Vagina (tissue), 2 donors: ENCODE data around the gene PPP2R2B. TPM values are rescaled to one million over a fixed set of nuclear protein-coding genes. Genes with fewer than 3 reads are reported as not detected.

Experiments used
- DNase-seq, 2 donors: peaks; one replicate each; pipeline ENCODE4 v3.0.0-alpha.2; 2017; ENCODE audit errors: extremely low spot score in 2 of 2
- H3K27ac ChIP-seq: fragments of 200-600 bp; sonication (generic); one replicate; pipeline ENCODE4 v1.5.1; 2019
- H3K27me3 ChIP-seq: fragments of 200-600 bp; sonication (generic); one replicate; pipeline ENCODE4 v1.5.1; 2019
- H3K36me3 ChIP-seq, 2 donors: fragments of 200-600 bp; sonication (generic); one replicate each; pipeline ENCODE4 v1.5.1; 2017 to 2019
- H3K4me1 ChIP-seq: fragments of 200-600 bp; sonication (generic); one replicate; pipeline ENCODE4 v1.5.1; 2019
- H3K4me3 ChIP-seq, 2 donors: fragments of 200-600 bp; sonication (generic); 1 replicate in 1 of 2; 2 replicates in 1 of 2; pipeline ENCODE4 v1.5.1; 2016 to 2019
- H3K9me3 ChIP-seq: fragments of 200-600 bp; sonication (generic); one replicate; pipeline ENCODE4 v1.5.1; 2019
- POLR2A ChIP-seq, 2 donors: fragments of 450-650 bp; IDR thresholded peaks; one replicate each; pipeline ENCODE4 v1.6.1; 2017; ENCODE audit warnings: antibody characterized with exemption in 2 of 2, mild to moderate bottlenecking in 2 of 2, moderate library complexity in 2 of 2
- POLR2AphosphoS5 ChIP-seq, 2 donors: sonication (generic); formaldehyde crosslinking; IDR thresholded peaks; one replicate each; pipeline ENCODE4 v1.9.0; 2017; ENCODE audit warnings: antibody characterized with exemption in 2 of 2, mild to moderate bottlenecking in 2 of 2, low read depth in 1 of 2; ENCODE audit not compliant: insufficient read depth in 1 of 2
- intact Hi-C: fragments of 100-400 bp; cut with DNase I; formaldehyde crosslinking; loops from one replicate; pipeline ENCODE4 v1.15.1; 2023
- small RNA-seq: library from RNA; depleted of rRNA; stranded (forward); fragments of <200 nt; gene quantifications from one replicate; pipeline ENCODE3, GENCODE V24; 2016
- total RNA-seq: library from RNA; depleted of rRNA; stranded (reverse); fragments of >200 nt; gene quantifications from one replicate; pipeline ENCODE4 v1.2.3, GENCODE V29; 2016
- TF ChIP-seq, protein P1 (sequence below), 3 experiments: fragments of 450-650 bp in 2 of 3; fragments of 200-600 bp in 1 of 3; sonication (generic) in 1 of 3; IDR thresholded peaks; one replicate each; pipeline ENCODE4 v1.5.1; 2017 to 2019; ENCODE audit warnings: antibody characterized with exemption in 3 of 3, mild to moderate bottlenecking in 2 of 3, moderate library complexity in 2 of 3

The PPP2R2B gene
- total RNA-seq, 1 donor from 2014 or later, result 6.6 TPM

- no peaks in the 10 kb centered on the region for H3K27me3 ChIP-seq
- DNase-seq, result no peak
- H3K9me3 ChIP-seq, result no peaks in the 10 kb centered on the region
- H3K27ac ChIP-seq, result no peak overlapping the region
- H3K36me3 ChIP-seq, result no peaks in the 10 kb centered on the region
- intact Hi-C loops, result loop anchor here (5.0 kb wide), 1 partner anchor 427 kb away; no protein-coding TSS in a partner anchor
- TF ChIP-seq POLR2A (IDR thresholded peaks at IDR 0.05) (no peak), POLR2AphosphoS5 (IDR thresholded peaks at IDR 0.05; ENCODE audit: insufficient read depth in 1 of 2, low read depth in 1 of 2) (no peak)
- TF ChIP-seq, protein P1, sequence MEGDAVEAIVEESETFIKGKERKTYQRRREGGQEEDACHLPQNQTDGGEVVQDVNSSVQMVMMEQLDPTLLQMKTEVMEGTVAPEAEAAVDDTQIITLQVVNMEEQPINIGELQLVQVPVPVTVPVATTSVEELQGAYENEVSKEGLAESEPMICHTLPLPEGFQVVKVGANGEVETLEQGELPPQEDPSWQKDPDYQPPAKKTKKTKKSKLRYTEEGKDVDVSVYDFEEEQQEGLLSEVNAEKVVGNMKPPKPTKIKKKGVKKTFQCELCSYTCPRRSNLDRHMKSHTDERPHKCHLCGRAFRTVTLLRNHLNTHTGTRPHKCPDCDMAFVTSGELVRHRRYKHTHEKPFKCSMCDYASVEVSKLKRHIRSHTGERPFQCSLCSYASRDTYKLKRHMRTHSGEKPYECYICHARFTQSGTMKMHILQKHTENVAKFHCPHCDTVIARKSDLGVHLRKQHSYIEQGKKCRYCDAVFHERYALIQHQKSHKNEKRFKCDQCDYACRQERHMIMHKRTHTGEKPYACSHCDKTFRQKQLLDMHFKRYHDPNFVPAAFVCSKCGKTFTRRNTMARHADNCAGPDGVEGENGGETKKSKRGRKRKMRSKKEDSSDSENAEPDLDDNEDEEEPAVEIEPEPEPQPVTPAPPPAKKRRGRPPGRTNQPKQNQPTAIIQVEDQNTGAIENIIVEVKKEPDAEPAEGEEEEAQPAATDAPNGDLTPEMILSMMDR (IDR thresholded peaks at IDR 0.05), result no peak
- no peaks in the 10 kb centered on the region for H3K4me1 ChIP-seq
- H3K4me3 ChIP-seq, result no peak overlapping the region
Measured at GRCh38 chr5:146540414-146540813, 338.1 kb downstream of the PPP2R2B start.

DNA sequence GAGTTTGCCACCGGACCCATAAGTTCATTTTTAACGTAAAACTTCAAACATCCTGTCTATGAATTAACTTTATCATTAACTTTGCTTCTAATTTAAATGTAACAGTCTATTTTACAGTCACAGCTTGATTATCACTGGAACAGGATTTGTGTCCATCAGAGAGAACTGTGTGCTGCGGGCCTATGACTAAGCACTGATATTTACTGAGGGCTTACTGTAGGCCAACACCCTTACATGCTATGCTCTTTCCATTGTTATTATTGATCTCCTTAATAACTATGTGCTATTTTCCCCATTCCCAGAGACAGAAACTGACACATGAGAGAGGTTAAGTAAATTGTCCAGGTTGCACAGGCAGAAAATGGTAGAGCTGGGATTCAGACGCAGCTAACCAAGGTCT, 338.6 kb downstream of the PPP2R2B start:
- no peaks in the 10 kb centered on the region for H3K4me1 ChIP-seq
- H3K27me3 ChIP-seq, result no peaks in the 10 kb centered on the region
- TF ChIP-seq, protein P1 (IDR thresholded peaks at IDR 0.05), result no peak
- TF ChIP-seq POLR2A (IDR thresholded peaks at IDR 0.05) (no peak), POLR2AphosphoS5 (IDR thresholded peaks at IDR 0.05; ENCODE audit: insufficient read depth in 1 of 2, low read depth in 1 of 2) (no peak)
- no peak for DNase-seq
- intact Hi-C loops, result loop anchor here (5.0 kb wide), 1 partner anchor 427 kb away; no protein-coding TSS in a partner anchor
- no peak overlapping the region for H3K27ac ChIP-seq
- no peaks in the 10 kb centered on the region for H3K9me3 ChIP-seq
- H3K36me3 ChIP-seq, result no peaks in the 10 kb centered on the region
- H3K4me3 ChIP-seq, result no peak overlapping the region

GRCh38 chr5:146538432-146538831, 340.1 kb downstream of the PPP2R2B start:
- H3K27ac ChIP-seq, result no peak overlapping the region
- H3K4me1 ChIP-seq, result no peaks in the 10 kb centered on the region
- no peak overlapping the region for H3K4me3 ChIP-seq
- no peak for TF ChIP-seq POLR2AphosphoS5 (IDR thresholded peaks at IDR 0.05; ENCODE audit: insufficient read depth in 1 of 2, low read depth in 1 of 2)
- TF ChIP-seq POLR2A (IDR thresholded peaks at IDR 0.05), result no peak
- no peaks in the 10 kb centered on the region for H3K27me3 ChIP-seq
- intact Hi-C loops, result no loop called here
- no peaks in the 10 kb centered on the region for H3K36me3 ChIP-seq
- no peaks in the 10 kb centered on the region for H3K9me3 ChIP-seq
- no peak for DNase-seq

GRCh38 chr5:146533882-146534281, 344.7 kb downstream of the PPP2R2B start:
- no peaks in the 10 kb centered on the region for H3K36me3 ChIP-seq
- no peak overlapping the region for H3K27ac ChIP-seq
- no peak overlapping the region for H3K4me3 ChIP-seq
- H3K9me3 ChIP-seq, result no peaks in the 10 kb centered on the region
- H3K4me1 ChIP-seq, result no peaks in the 10 kb centered on the region
- intact Hi-C loops, result loop anchor here (2.0 kb wide), 1 partner anchor 655 kb away; no protein-coding TSS in a partner anchor
- TF ChIP-seq POLR2AphosphoS5 (IDR thresholded peaks at IDR 0.05; ENCODE audit: insufficient read depth in 1 of 2, low read depth in 1 of 2) (no peak), POLR2A (IDR thresholded peaks at IDR 0.05) (no peak)
- TF ChIP-seq, protein P1 (IDR thresholded peaks at IDR 0.05), result no peak
- H3K27me3 ChIP-seq, result no peaks in the 10 kb centered on the region
- DNase-seq, result no peak

DNA sequence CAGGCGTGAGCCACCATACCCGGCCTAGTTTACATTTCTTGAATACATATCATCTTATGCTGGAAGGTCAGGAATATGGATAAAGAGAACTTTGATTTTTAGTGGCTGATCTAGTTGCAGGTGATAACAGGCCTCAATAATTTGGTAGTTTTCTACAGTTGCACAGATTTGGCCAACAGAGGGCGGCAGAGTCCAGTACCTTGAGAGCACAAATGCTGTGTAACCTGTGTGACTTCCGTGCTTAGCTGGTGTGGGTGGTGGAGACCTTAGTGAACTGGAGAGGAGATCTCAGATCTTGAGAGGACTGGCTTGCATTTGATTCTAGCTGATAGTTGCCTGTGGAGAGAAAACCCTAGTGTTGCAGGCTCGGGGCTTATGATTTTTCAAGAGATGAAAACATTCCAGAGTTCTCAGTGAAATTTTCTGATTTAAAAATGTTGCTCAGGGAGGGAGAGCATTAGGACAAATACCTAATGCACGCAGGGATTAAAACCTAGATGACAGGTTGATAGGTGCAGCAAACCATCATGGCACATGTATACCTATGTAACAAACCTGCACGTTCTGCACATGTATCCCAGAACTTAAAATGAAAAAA, 345.2 kb downstream of the PPP2R2B start:
- DNase-seq, result no peak
- no peak overlapping the region for H3K4me3 ChIP-seq
- no peaks in the 10 kb centered on the region for H3K36me3 ChIP-seq
- H3K4me1 ChIP-seq, result no peaks in the 10 kb centered on the region
- no peak overlapping the region for H3K27ac ChIP-seq
- H3K27me3 ChIP-seq, result no peaks in the 10 kb centered on the region
- no peaks in the 10 kb centered on the region for H3K9me3 ChIP-seq
- TF ChIP-seq POLR2A (IDR thresholded peaks at IDR 0.05) (no peak), POLR2AphosphoS5 (IDR thresholded peaks at IDR 0.05; ENCODE audit: insufficient read depth in 1 of 2, low read depth in 1 of 2) (no peak)
- TF ChIP-seq, protein P1 (IDR thresholded peaks at IDR 0.05), result peak; percentile 12 to 57 (median 55)
- intact Hi-C loops, result no loop called here

Small RNA genes within 50 kb of the gene (small RNA-seq; reads per million reads assigned to genes)
- not detected for gene RN7SL791P
